ENCODE data around the gene TUT7. TPM values are rescaled to one million over a fixed set of nuclear protein-coding genes. Genes with fewer than 3 reads are reported as not detected.

TUT7 gene
- total and polyA plus RNA-seq, 10 of the 15 experiments (the other 5 are each of a cell fraction or from before 2014, with no cell fraction given), result 10.0 to 49.8 (median 30.4) TPM

- SMC1A ChIA-PET (ENCODE audit: uncharacterized antibody, unreplicated experiment), result interaction anchor here (0.8 kb wide), 1 partner anchor 8 kb away, joined by 3 read pairs; no protein-coding TSS in a partner anchor
- POLR2A ChIA-PET, result no interaction called here
- no peak for TF ChIP-seq POU2F2 (IDR thresholded peaks at IDR 0.05; ENCODE audit: borderline replicate concordance, low read depth, low read length)
- TF ChIP-seq HCFC1 (IDR thresholded peaks at IDR 0.05; ENCODE audit: low read length), result no peak
- no peak for TF ChIP-seq ATF2 (IDR thresholded peaks at IDR 0.05; ENCODE audit: low read length)
- no peak for TF ChIP-seq RELA (IDR thresholded peaks at IDR 0.05; ENCODE audit: borderline replicate concordance, partially characterized antibody)
- no peak for TF ChIP-seq SUZ12 (IDR thresholded peaks at IDR 0.05; ENCODE audit: unreplicated experiment)
- no peak for TF ChIP-seq BHLHE40 (IDR thresholded peaks at IDR 0.05; ENCODE audit: borderline replicate concordance in 1 of 2, low read depth in 2 of 2, low read length in 1 of 2)
- TF ChIP-seq NFXL1 (IDR thresholded peaks at IDR 0.05; ENCODE audit: borderline replicate concordance), result no peak
- TF ChIP-seq MXI1 (IDR thresholded peaks at IDR 0.05; ENCODE audit: low read depth, low read length), result no peak
- BruUV-seq (replicated peaks), result no TSS peak
- Histone ChIP-seq H3K9me3 (replicated peaks; ENCODE audit: control insufficient read depth, insufficient read depth, low read length) (no peaks in the 10 kb centered on the region), H4K20me1 (ENCODE audit: control insufficient read depth, insufficient read depth) (no peaks in the 10 kb centered on the region; the same call in 1 of the 2 replicates), H3K27ac (ENCODE audit: control insufficient read depth, insufficient read depth) (no peak overlapping the region), H3K4me2 (ENCODE audit: control insufficient read depth, insufficient read depth) (no peak overlapping the region), H2AFZ (ENCODE audit: control insufficient read depth, low read depth, low read length) (no peak overlapping the region), H3K4me3 (no peak overlapping the region), H3K9ac (ENCODE audit: control insufficient read depth, insufficient read depth, low read length) (no peak overlapping the region), H3K36me3 (ENCODE audit: control insufficient read depth in 2 of 2, insufficient read depth in 2 of 2, low read length in 1 of 2) (peaks cover 0 to 14% of the 10 kb centered on the region in 2 experiments; a peak in 3 of 4 replicates), H3K79me2 (ENCODE audit: control insufficient read depth, insufficient read depth, low read length) (peaks cover 6% of the 10 kb centered on the region), H3K27me3 (replicated peaks in 1 of 2; ENCODE audit: control insufficient read depth in 2 of 2, insufficient read depth in 2 of 2, low read length in 1 of 2) (no peaks in the 10 kb centered on the region), H3K4me1 (ENCODE audit: control insufficient read depth, insufficient read depth, low read length) (peaks cover 5% of the 10 kb centered on the region; the same call in 1 of the 2 replicates)
- 64% methylated on average over 3 of the region's 3 CpGs for WGBS (ENCODE audit: insufficient coverage, insufficient replicate concordance, low lambda C conversion rate, missing lambda C conversion rate)
- RAD21 ChIA-PET (ENCODE audit: unreplicated experiment), result no interaction called here
- CTCF ChIA-PET, result no interaction called here
- DNase-seq (ENCODE audit: low read depth, low spot score), result no peak
- FAIRE-seq, result no peak
- in situ Hi-C loops (cut with MboI), result loop anchor here (25.0 kb wide), 1 partner anchor 474 kb away; no protein-coding TSS in a partner anchor
- ATAC-seq, result no peak
- intact Hi-C loops (cut with micrococcal nuclease; ENCODE audit: unreplicated experiment), result no loop called here
Measured at GRCh38 chr9:86286278-86286677, 67.9 kb downstream of the TUT7 start.
